ENCODE data around the gene SAMD1.

DNA sequence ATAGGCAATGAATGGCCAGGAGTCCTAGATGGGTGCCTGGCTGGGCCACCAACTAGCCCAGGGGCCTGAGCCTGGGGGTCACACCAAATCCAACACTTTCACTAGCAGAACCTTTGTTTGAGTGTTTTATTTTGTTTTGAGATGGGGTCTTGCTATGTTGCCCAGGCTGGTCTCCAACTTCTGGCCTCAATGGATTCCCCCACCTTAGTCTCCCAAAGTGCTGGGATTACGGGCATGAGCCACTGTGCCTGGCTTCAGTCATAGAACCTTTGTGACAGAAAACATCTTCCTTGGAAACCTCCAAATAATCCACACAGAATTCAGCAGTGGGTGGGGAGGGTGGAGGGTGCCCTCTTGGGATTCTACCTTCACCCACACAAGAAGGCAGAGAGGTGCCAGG, 20.9 kb upstream of the SAMD1 start:
- TF ChIP-seq EZH2 (IDR thresholded peaks at IDR 0.05) = no peak
- TF ChIP-seq POLR2AphosphoS5 (IDR thresholded peaks at IDR 0.05; ENCODE audit: borderline replicate concordance, low read depth, low read length) = no peak
- no peak for TF ChIP-seq FOXP2 (optimal IDR thresholded peaks at IDR 0.05; ENCODE audit: control extremely low read depth, extremely low read length, insufficient read depth)
